Activated naive CD4-positive, alpha-beta T cell treated with Interleukin-2 at 50 U/mL for 16 hours (primary cell): ENCODE measurements around the gene CNGA3.
A peak's percentile ranks its signal among the peaks of the same experiment; 100 is the strongest.

Experiments
- DNase-seq: peaks from one replicate; pipeline ENCODE4 v3.0.0-alpha.2; 2020

CNGA3 gene

DNA sequence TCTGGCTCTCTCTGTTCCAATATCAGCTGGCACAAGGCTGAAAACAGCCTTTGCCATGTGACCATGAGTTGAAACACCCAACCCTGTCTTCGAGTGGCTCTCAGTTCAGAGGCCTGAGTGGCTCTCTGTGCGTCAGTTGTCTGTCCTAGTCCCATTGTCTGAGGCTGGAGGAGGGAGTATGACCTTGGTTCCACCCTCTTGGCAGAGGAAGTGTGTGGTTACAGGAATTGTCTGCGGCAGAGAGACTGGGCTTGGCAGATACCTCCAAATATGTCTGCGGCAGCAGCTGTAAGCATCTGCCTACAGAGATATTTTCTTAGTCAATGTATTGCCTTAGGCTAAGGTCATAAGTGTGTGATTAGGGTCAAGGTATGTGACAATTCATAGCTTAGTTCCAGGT lies 32.6 kb downstream of the CNGA3 start:
- DNase-seq, result no peak

DNA sequence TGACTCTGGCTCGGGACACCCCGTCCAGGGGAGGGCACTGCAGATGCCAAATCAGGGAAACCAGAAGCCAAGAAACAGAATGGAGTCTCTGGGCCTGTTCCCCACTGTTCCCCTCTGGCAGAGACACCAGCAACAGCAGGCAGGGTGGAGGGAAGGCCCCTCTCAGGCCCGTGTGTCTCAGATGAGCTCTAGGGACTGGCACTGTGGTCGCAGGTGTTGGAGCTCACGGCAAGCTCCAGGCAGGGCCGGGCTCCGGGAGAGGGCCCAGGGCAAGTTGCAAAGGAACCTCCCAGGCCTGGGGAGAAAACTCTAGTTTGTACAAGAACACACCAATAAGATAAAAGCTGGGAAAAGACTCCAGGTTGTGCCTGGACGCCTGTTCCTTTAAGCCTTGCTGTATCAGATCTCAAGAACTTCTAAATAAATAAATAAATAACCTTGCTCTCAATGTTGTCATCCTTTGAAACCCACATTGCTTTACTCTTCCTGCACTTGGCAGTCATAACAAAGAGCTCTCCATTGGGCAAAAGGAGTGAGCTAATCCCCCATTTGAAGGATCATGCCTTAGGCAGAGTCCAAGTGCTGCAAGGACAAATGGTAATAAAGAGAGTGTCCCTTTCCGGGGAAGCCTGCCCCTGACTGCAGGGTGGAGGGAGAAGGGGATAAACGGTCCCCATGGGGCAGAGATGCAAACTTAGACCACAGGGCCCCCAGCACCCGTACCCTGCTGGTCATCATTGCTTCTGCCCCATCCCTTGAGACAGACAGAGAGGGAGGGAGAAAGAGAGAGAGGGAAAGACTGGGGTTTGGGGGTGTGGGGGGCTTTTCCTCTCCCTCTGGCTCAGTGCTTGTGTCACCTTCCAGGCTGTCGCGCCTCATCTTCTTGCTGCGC lies 33.3 kb downstream of the CNGA3 start:
- DNase-seq, result no peak

DNA sequence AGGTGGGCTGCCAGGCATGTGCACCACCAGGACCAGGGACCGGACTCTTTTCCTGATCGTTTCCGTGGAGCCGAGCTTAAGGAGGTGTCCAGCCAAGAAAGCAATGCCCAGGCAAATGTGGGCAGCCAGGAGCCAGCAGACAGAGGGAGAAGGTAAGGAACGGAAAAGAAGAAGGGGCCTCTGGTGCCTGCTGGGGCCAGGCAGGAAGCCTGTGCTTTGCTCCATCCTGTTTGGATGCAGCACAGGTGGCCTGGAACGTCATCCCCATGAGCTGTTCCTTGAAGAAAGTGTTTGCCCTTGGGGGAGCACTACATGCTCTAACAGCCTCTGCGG lies 33.9 kb downstream of the CNGA3 start:
- DNase-seq, result no peak

DNA sequence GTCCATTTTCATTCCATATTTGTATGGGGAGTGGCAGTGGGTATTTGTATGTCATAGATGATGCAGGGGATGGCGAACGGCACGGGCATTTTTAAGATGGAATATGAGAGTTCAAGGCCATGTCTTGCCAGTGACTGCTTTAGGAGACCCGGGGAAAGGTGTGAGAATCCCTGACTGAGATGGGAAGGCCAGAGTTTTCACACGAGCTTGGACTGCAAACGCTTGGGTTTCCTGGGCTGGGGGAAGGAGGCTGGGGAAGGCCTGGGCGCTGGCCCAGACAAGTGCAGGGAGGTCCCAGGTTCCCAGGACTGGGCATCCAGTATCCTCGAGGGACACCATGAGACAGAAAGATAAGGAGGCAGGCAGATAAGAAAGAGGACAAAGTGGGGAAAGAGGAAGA lies 35.2 kb downstream of the CNGA3 start:
- no peak for DNase-seq

DNA sequence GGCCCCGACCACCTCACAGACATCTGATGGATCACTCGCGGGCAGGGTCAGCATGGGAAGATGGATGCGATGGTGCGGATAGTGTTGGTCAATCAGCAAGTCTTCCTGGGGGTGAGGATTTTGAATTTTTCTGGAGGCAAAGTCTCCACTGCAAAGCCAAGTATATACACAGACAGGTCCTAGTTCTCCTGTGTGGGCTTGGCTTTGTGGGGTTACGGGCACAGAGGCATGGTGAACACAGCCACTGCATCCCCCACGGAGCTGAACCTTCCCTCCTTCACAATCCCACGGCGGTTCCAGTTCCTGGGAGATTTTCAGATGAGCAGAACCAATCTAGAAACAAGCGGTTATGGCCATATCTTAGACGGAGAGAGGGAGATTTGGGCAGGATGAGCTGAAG lies 35.8 kb downstream of the CNGA3 start:
- DNase-seq, result no peak

DNA sequence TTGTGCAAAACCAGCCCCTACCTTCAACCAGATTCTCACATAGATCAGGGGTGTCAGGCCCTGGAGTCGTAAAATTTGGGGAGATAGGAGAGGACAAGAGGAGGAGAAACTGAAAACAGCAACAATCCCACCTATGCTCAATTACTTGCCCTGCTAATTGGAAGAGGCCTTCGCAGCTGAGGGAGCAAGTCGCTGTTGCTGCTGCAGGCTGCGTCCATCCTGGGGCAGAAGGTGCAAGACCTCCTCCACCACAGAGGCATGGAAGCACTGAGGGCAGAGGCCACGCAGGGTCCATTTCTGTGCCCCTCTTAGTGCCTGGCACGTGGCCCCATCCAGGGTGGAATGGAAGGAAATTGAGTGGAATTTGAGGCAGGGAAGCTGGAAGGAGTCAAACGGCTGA lies 36.5 kb downstream of the CNGA3 start:
- no peak for DNase-seq

DNA sequence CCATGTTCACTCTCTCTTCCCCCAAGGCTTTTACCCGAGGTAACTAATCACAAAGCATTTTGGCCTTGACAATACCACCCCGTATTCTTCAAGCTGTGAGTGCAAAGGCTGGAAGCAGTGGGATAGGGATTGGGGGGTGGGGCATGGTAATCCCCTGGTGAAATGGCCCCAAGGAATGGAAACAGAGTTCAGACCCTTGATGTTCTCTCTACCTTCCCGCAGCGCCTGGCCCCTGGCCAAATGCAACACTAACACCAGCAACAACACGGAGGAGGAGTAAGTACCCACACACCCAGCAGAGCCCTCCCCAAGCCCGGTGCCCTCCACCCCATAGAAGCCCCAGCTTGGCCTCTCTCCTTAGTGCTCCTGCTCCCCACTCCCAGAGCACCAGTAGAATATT lies 36.9 kb downstream of the CNGA3 start:
- no peak for DNase-seq

DNA sequence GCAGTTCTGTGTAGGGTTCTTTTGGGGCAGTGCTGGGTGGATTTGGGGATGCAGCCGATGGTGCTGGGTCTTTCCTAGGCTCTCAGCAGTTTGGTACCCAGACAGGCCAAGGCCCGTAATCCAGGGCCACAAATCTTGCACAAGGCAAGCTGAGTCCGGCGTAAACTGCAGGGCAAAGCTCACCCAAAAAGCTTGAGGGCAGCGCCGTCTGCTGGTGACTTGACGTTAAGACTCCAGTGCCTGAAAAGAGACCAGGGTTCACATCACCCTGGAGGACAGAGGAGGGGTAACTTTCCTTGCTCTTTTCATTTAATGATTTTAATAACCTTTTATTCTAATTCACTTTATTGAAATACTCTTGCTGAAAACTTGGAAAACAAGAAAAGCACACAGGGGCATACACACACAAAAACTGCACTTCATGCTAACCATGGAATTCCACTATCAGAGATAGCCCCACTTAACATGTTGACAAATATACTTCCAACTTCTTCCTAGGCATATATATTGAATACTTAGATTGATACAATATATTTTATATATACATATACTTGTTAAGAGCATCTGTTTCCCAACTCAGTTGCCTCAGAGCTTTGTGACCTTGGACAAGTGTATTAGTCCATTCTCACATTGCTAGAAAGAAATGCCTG lies 38.9 kb downstream of the CNGA3 start:
- peak; percentile 75 for DNase-seq

DNA sequence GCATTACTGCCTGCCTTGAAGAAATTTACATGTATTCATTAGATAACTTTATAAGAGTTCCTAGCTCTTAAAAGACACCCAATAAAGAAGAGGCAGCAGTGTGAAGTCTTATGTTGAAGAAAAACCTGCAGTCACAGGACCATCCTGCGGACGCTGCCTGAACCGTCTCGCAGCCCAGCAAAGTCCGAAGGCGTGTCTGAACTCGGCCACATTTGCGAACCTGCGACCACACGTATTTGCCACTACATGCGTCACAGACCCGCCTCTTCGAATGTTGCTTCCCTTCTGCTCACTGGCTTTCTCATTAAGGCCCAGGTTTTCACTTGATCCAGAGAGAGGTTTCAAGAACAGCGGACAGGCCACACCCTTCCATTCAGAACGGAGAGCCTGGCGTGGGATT lies 41.2 kb downstream of the CNGA3 start:
- DNase-seq, result no peak

DNA sequence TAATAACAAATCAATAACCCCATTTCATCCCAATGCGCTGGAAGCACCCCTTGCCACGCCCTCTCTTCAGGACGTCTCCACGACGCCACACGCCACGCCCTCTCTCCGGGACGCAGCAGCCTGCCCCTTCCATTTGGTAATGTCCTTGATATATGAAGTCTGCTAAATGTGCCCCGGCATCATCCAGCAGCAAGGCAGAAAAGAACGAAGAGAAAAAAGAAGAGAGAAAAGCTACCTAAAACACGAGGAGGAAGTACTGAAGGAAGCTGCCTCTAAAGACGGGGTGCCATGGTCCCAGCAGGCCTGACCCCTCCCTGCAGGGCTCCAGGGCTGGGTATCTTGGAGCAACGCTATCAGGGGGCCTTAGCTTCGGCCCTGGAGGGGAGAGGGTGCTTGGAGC lies 41.8 kb downstream of the CNGA3 start:
- DNase-seq, result no peak

DNA sequence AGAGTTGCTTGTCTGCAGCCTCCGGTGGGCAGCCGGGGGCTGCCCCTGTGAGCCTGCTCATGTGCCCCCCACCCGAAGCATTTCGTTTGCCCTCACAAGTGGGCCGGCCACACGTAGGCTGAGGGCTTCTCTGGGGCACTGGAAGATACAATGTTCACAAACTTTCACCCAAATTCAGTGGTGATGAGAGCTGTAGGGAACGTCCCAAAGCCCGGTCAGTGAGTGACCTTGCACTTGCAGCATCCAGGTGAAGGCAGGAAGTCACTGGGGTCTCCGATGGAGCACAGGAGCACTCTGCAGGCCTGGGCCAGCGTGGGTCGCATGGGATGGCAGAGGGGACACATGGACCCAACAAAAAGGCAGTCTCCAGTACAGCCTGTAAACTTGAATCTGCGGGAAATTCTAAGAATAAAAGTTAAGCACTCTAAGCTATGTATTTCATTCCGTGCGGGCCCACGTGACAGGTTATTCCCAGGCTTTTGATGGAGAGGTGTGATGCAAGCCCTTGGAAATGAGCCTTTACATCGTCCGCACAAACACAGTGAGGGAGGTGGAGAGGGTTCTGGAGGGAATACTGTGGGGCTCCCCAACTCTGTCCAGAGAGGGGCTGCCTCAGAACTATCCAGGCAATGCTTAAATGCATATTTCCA lies 42.5 kb downstream of the CNGA3 start:
- no peak for DNase-seq

DNA sequence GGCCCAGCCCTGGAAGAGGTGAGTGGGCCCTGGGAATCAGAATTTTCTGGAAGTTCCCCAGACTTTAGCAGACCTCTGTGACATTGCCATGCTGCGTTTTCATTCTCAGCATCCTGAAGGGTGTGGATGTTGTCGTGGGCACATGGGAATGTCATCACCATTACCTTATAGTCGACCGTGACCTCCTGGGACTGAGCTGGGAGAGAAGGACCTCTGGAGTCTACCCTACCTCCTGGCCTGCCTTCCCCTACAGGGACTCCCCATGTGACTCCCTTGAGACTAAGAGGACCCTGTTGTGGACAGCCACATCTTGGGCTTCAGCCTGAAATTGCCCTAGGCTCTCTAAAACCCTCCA lies 43.0 kb downstream of the CNGA3 start:
- DNase-seq, result no peak

DNA sequence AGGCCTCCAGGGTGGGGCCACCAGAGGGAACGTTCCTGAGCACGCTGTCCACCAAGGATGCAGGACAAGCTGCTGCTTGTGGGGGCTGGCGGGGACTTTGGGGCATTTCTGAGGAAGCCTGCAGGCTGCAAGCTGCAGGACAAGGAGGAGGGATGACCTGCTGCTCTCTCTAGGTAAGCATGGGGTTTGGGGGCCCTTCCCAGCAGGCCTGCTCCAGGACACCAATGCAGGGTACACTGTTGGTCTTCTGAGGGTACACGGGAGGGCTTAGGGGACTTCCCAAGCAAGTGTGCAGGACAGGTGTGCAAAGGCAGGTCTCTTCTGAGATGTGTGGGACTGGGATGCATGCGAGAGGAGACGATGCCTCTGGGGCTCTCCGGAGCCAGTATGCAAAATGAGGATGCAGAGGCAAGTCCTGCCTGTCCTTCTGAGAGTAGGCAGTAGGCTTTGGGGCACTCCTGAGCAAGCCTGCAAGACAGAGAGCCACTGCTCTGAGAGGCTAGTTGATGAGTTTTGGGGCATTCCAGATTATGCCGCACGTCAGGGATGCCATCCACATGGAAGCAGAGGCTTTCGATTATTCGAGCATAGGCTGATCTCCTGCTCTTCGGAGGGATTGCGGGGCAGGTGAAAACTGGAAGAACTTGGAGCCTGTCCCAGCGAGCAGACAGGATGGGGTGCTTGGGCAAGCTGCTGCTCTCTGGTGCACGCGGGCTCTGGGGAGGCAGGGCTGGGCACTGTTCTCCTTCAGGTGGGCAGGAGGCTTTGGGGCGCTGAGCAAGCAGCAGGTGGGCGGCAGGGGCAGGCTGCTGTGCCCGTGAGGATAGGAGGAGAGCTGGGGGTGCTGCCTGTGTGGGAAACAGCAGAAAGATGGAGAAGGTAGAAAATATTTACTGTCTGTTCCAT lies 44.6 kb downstream of the CNGA3 start:
- DNase-seq, result no peak

DNA sequence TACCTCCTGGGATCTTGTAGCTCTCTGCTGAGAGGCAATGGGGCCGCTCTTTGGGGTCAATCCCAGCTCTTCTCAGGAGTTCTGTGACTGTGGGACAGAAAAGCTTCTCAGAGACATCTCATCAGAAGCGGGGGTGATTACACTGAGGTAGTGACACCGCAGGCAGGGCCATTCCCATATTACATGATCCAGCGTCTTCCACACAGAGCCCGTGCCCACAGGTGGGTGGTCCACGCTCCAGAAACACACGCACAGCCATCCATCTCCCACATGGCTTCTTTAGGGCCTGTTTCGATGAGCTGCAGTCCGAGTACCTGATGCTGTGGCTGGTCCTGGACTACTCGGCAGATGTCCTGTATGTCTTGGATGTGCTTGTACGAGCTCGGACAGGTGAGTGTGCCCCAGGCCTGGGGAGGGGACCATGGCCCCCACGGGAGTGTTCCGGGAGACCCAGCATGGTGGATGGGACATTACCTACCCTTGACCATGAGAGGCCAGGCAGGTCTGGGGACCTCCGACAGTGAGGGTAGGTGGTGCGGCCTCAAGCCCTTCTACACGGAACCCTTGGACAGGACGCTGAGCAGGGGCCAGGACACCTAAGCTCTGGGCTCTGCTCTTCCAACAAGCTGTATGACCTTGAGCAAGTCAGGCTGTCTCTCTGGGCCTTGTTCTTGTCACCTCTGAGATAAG lies 45.5 kb downstream of the CNGA3 start:
- no peak for DNase-seq

DNA sequence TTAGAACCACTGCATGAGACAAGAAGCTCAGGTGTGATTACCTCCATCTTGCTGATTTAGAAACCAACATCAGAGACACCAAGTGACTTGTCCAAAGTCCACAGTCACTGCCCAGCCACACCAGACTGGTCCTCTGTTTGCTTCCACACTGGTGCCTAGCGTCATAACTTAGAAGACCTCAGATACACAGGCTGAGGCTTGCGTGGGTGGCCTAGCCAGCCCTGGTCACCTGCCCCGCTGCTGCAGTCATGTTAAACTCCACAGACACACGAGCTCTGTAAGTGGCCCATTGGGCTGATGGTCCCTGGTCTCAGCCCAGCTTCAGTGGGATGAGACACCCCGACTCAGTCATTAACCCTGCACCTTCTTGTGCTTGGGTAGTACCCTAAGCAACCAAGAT lies 47.1 kb downstream of the CNGA3 start:
- DNase-seq, result no peak

DNA sequence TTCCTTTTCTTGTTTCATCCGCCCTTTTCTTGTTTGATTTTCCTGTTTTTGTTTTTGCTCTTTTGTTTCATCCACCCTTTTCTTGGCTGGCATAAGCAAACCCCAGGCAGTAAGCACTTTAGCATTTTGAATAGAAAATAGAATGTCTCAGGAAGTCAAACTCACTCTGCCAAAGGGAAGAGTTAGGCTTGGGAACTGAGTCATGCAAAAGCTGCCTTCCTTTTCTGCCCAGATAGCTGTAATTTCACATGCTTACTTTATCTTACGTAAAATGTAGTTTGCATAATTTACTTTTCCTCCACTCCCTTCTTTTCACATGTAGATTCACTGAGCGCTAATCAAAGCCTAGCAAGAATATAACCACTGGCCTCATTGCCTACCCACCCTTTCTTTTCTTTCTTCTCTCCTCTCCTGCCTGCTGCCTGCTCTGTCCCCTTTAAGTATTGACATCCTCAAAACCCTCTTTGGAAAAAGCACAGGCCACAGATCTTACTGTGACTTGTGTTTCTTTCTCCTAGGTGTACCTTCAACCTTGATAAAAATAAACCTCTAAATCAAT lies 48.4 kb downstream of the CNGA3 start:
- DNase-seq, result no peak

DNA sequence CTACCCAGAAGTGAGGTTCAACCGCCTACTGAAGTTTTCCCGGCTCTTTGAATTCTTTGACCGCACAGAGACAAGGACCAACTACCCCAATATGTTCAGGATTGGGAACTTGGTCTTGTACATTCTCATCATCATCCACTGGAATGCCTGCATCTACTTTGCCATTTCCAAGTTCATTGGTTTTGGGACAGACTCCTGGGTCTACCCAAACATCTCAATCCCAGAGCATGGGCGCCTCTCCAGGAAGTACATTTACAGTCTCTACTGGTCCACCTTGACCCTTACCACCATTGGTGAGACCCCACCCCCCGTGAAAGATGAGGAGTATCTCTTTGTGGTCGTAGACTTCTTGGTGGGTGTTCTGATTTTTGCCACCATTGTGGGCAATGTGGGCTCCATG lies 49.7 kb downstream of the CNGA3 start:
- no peak for DNase-seq

DNA sequence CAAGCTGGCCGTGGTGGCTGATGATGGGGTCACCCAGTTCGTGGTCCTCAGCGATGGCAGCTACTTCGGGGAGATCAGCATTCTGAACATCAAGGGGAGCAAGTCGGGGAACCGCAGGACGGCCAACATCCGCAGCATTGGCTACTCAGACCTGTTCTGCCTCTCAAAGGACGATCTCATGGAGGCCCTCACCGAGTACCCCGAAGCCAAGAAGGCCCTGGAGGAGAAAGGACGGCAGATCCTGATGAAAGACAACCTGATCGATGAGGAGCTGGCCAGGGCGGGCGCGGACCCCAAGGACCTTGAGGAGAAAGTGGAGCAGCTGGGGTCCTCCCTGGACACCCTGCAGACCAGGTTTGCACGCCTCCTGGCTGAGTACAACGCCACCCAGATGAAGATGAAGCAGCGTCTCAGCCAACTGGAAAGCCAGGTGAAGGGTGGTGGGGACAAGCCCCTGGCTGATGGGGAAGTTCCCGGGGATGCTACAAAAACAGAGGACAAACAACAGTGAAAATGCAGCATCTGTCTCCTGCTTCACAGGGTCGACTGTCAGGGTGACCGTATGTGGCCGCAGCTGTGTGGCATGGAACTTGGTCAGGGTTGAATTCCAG lies 50.6 kb downstream of the CNGA3 start:
- DNase-seq, result no peak

DNA sequence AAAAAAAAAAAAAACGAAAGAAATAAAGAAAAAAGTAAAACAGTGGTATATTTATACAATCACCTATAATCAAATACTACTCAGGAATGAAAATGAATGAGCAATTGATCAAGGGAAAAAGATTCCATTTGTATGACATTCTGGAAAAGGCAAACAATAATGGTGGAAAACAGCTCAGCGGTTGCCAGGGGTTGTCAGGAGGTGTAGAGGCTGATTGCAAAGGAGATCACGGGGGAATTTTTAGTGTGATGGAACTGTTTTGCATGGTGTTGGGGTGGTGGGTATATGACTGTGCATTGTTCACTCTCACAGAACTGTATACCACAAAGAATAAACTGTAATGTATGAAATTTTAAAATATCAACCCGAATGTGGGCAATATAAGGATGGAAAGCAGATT lies 52.9 kb downstream of the CNGA3 start:
- DNase-seq, result no peak

DNA sequence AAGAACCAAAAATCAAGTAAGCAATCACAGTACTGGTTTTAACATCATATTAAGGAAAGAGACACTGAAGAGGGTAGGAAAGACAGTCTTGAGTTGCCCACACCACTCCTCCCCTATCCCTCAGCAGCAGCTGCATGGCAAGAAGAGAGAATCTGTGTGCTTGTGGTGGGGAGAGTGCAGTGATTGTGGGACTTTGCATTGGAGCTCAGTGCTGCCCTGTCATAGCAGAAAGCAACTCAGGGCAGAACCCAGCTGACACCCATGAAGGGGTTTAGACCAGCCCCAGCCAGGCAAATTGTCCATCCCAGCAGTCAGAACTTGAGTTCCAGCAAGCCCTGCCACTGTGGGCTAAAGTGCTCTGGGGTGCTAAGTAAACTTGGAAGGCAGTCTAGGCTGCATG lies 57.6 kb downstream of the CNGA3 start:
- no peak for DNase-seq

DNA sequence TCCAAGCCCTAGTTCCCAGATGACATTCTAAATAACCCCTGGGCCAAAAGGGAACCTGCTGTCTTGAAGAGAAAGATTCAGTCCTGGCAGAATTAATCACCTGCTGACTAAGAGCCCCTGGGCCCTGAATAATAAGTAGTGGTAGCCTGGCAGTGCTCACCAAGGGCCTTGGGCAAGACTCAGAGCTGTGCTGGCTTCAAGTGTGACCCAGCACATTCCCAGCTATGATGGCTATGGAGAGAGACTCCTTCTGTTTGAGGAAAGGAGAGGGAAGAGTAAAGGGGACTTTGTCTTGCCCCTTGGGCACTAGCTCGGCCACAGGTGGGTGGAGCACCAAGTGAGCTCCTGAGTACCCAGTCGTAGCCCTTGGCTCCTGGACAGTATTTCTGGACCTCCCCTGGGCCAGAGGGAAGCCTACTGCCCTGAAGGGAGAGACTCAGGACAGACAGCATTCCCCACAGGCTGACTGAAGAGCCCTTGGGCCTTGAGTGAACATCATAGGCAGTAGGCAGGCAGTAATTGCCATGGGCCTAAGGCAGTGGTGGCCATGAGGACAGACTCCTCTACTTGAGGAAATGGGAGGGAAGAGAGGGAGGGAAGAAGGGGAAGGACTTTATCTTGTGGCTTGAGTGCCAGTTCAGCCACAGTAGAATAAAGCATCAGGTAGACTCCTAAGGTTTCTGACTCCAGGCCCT lies 58.4 kb downstream of the CNGA3 start:
- no peak for DNase-seq
